ENCODE measurements around the gene CFLAR.
"Not testable (repeated sequence)": the region's sequence is repeated elsewhere in the genome, so short reads cannot be mapped to it uniquely, and the experiment has no call there.

The CFLAR gene

GRCh38 chr2:201114350-201114749, 1.6 kb upstream of the CFLAR start:
- H3K9ac ChIP-seq (ENCODE audit: low read length): no peak overlapping the region
- peaks cover 17% of the 10 kb centered on the region for H3K4me1 ChIP-seq (ENCODE audit: low read length)
- no peak overlapping the region for H3K4me3 ChIP-seq (ENCODE audit: low read length)
- no peaks in the 10 kb centered on the region for H3K27me3 ChIP-seq (ENCODE audit: low read depth, low read length)
- peaks cover 4% of the 10 kb centered on the region for H3K36me3 ChIP-seq (replicated peaks; ENCODE audit: low read depth, low read length)
- no peaks in the 10 kb centered on the region for H4K20me1 ChIP-seq (ENCODE audit: insufficient read depth, low read length)
- H3K9me3 ChIP-seq (ENCODE audit: insufficient read depth, low read length): no peaks in the 10 kb centered on the region
- no peak overlapping the region for H3K4me2 ChIP-seq (ENCODE audit: low read length)
- H3K79me2 ChIP-seq (ENCODE audit: low read length): peaks cover 41% of the 10 kb centered on the region
- TF ChIP-seq EZH2phosphoT487 (IDR thresholded peaks at IDR 0.05; ENCODE audit: low read depth): no peak
- no peak overlapping the region for H2AFZ ChIP-seq (ENCODE audit: low read depth, low read length)
- H3K27ac ChIP-seq (ENCODE audit: low read length): no peak overlapping the region

DNA sequence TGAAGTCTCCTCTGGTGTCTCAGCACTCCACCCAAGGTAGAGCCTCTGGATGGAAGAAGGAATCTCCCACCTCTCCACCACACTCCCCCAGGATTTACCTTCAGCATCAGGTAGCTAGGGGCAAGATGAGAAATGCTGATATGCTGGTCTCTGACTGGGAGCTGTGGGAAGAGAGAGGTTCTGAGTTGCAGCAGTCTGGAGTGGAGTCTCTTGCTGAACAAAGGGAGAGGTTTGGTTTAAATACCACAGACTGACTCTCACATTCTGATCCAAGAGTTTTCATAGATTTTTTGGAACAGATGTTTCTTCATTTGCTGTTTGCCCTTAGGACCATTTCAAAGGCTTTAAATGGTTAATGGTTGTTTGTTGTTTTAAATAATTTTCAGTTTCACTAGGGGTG, 1.1 kb upstream of the CFLAR start:
- no peak overlapping the region for H3K4me3 ChIP-seq (ENCODE audit: low read length)

DNA sequence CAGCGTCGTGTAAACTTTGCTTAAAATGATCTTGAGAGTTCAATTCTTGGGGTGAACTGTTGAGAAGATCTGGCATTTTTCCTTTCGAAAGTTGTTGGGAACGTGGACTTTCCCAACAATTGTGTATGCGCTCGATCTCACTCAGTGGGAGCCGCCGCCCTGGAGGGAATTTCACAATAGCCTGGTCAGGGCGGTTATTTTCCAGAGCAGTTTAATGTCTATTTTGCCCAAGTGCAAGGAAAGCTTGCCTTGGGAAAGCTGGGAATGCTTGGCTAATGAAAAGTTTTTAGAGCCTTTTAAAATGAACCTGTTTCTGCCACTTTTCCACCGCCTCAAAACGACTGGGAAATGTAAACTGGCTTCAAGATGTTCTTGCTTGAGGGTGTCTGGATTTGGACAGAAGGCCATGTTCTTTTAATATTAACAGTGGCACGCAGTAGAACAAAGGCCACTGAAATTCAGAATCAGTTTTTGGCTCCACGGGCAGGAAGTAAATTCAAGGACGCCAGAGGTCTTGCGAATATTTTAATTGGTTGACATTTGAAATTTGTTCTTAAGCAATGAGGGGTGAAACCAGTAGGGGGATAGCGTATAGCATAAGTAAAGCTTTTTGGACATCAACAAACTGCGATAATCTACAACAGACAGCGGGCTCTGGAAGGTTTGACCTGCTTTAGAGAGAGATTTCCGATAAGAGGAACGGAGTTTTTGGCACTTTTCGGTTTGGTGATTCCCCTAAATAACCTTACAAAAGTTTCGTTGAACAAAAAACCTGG, 1.2 kb downstream of the CFLAR start:
- no peak overlapping the region for H2AFZ ChIP-seq (ENCODE audit: low read depth, low read length)
- TF ChIP-seq, protein P1, sequence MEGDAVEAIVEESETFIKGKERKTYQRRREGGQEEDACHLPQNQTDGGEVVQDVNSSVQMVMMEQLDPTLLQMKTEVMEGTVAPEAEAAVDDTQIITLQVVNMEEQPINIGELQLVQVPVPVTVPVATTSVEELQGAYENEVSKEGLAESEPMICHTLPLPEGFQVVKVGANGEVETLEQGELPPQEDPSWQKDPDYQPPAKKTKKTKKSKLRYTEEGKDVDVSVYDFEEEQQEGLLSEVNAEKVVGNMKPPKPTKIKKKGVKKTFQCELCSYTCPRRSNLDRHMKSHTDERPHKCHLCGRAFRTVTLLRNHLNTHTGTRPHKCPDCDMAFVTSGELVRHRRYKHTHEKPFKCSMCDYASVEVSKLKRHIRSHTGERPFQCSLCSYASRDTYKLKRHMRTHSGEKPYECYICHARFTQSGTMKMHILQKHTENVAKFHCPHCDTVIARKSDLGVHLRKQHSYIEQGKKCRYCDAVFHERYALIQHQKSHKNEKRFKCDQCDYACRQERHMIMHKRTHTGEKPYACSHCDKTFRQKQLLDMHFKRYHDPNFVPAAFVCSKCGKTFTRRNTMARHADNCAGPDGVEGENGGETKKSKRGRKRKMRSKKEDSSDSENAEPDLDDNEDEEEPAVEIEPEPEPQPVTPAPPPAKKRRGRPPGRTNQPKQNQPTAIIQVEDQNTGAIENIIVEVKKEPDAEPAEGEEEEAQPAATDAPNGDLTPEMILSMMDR (IDR thresholded peaks at IDR 0.05; ENCODE audit: low read depth, low read length): peak; percentile 34; the same call in 1 of the 2 replicates
- no peak for TF ChIP-seq EZH2phosphoT487 (IDR thresholded peaks at IDR 0.05; ENCODE audit: low read depth)
- peaks cover 30% of the 10 kb centered on the region for H3K4me1 ChIP-seq (ENCODE audit: low read length)
- H3K27me3 ChIP-seq (ENCODE audit: low read depth, low read length): no peaks in the 10 kb centered on the region
- H3K4me2 ChIP-seq (ENCODE audit: low read length): peak overlapping the region; percentile 94
- no peaks in the 10 kb centered on the region for H3K9me3 ChIP-seq (ENCODE audit: insufficient read depth, low read length)
- peaks cover 27% of the 10 kb centered on the region for H3K36me3 ChIP-seq (replicated peaks; ENCODE audit: low read depth, low read length)
- H3K4me3 ChIP-seq (ENCODE audit: low read length): peak overlapping the region; percentile 94
- H4K20me1 ChIP-seq (ENCODE audit: insufficient read depth, low read length): no peaks in the 10 kb centered on the region
- peak overlapping the region; percentile 96 for H3K27ac ChIP-seq (ENCODE audit: low read length)
- H3K79me2 ChIP-seq (ENCODE audit: low read length): peaks cover 69% of the 10 kb centered on the region
- H3K9ac ChIP-seq (ENCODE audit: low read length): peak overlapping the region; percentile 99

More for the DNA sequence above, 1.1 kb upstream of the CFLAR start:
- Histone ChIP-seq H3K4me2 (ENCODE audit: low read length) (peak overlapping the region; percentile 11; the same call in 1 of the 2 replicates), H3K9me3 (ENCODE audit: insufficient read depth, low read length) (no peaks in the 10 kb centered on the region), H3K27ac (ENCODE audit: low read length) (no peak overlapping the region), H3K9ac (ENCODE audit: low read length) (no peak overlapping the region), H3K36me3 (replicated peaks; ENCODE audit: low read depth, low read length) (peaks cover 7% of the 10 kb centered on the region), H3K4me1 (ENCODE audit: low read length) (peaks cover 17% of the 10 kb centered on the region), H3K79me2 (ENCODE audit: low read length) (peaks cover 46% of the 10 kb centered on the region), H2AFZ (ENCODE audit: low read depth, low read length) (no peak overlapping the region), H3K27me3 (ENCODE audit: low read depth, low read length) (no peaks in the 10 kb centered on the region), H4K20me1 (ENCODE audit: insufficient read depth, low read length) (no peaks in the 10 kb centered on the region)
- TF ChIP-seq, protein P1 (IDR thresholded peaks at IDR 0.05; ENCODE audit: low read depth, low read length): no peak
- TF ChIP-seq EZH2phosphoT487 (IDR thresholded peaks at IDR 0.05; ENCODE audit: low read depth): no peak

DNA sequence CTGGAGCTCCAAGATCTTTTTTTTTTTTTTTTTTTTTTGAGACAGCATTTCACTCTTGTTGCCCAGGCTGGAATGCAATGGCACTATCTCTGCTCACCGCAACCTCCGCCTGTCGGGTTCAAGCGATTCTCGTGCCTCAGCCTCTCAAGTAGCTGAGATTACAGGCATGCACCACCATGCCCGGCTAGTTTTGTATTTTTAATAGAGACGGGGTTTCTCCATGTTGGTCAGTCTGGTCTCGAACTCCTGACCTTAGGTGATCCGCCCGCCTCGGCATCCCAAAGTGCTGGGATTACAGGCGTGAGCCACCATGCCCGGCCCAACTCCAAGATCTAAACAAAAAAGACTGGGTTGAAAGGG, 1.8 kb downstream of the CFLAR start:
- H3K9me3 ChIP-seq (ENCODE audit: insufficient read depth, low read length); H2AFZ ChIP-seq (ENCODE audit: low read depth, low read length); H3K27me3 ChIP-seq (ENCODE audit: low read depth, low read length); H4K20me1 ChIP-seq (ENCODE audit: insufficient read depth, low read length): not testable (repeated sequence)
- peak overlapping the region; percentile 96 for H3K27ac ChIP-seq (ENCODE audit: low read length)
- peaks cover 75% of the 10 kb centered on the region for H3K79me2 ChIP-seq (ENCODE audit: low read length)
- H3K36me3 ChIP-seq (replicated peaks; ENCODE audit: low read depth, low read length): peaks cover 32% of the 10 kb centered on the region
- peaks cover 36% of the 10 kb centered on the region for H3K4me1 ChIP-seq (ENCODE audit: low read length)
- H3K9ac ChIP-seq (ENCODE audit: low read length): peak overlapping the region; percentile 99
- peak overlapping the region; percentile 94 for H3K4me2 ChIP-seq (ENCODE audit: low read length)
- peak overlapping the region; percentile 94 for H3K4me3 ChIP-seq (ENCODE audit: low read length)
